ENCODE data around the gene RBM43.

DNA sequence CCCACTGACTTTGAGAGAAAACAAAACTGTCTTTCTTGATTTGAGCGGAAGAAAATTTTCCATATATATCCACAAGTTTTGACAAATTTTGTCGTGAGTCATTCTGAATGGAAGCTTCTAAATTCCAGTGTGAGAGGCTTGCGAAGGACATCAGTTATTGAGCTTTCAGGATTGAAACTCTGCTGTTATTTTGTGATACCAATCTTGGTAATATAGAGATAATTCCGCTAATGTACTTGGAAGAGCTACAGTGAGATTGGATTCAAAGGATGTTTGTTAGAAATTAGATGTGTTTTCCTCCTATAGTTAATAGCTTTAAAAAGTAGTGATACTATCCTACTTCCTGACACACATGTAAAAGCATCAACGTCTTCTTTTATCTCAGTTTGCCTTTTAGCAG is 61.4 kb downstream of the RBM43 start:
- TF ChIP-seq, protein P1, sequence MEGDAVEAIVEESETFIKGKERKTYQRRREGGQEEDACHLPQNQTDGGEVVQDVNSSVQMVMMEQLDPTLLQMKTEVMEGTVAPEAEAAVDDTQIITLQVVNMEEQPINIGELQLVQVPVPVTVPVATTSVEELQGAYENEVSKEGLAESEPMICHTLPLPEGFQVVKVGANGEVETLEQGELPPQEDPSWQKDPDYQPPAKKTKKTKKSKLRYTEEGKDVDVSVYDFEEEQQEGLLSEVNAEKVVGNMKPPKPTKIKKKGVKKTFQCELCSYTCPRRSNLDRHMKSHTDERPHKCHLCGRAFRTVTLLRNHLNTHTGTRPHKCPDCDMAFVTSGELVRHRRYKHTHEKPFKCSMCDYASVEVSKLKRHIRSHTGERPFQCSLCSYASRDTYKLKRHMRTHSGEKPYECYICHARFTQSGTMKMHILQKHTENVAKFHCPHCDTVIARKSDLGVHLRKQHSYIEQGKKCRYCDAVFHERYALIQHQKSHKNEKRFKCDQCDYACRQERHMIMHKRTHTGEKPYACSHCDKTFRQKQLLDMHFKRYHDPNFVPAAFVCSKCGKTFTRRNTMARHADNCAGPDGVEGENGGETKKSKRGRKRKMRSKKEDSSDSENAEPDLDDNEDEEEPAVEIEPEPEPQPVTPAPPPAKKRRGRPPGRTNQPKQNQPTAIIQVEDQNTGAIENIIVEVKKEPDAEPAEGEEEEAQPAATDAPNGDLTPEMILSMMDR (conservative IDR thresholded peaks at IDR 0.05; ENCODE audit: low read length): no peak
- TF ChIP-seq EZH2phosphoT487 (IDR thresholded peaks at IDR 0.05; ENCODE audit: borderline replicate concordance, low read depth, low read length): no peak
